HFFc6 (cell line): ENCODE measurements around the gene DHX34. TPM values are rescaled to one million over a fixed set of nuclear protein-coding genes. Genes with fewer than 3 reads are reported as not detected.
A peak's percentile ranks its signal among the peaks of the same experiment; 100 is the strongest.
"Not testable (repeated sequence)": the region's sequence is repeated elsewhere in the genome, so short reads cannot be mapped to it uniquely, and the experiment has no call there.

Experiments used
- DNase-seq: peaks from one replicate; pipeline ENCODE4 v3.0.0-alpha.2; 2018
- H3K27ac Mint-ChIP-seq: 2 replicates; pipeline ENCODE4 v1.8.0; 2020; ENCODE audit warnings: mild to moderate bottlenecking, mixed read lengths
- H3K27me3 Mint-ChIP-seq: 2 replicates; pipeline ENCODE4 v1.8.0; 2021; ENCODE audit warnings: mild to moderate bottlenecking, moderate library complexity, mixed read lengths; ENCODE audit not compliant: insufficient read depth
- H3K36me3 Mint-ChIP-seq: 2 replicates; pipeline ENCODE4 v1.8.0; 2021; ENCODE audit warnings: low read depth, mixed read lengths
- H3K4me1 Mint-ChIP-seq: 2 replicates; pipeline ENCODE4 v1.8.0; 2020; ENCODE audit warnings: low read depth, mixed read lengths
- H3K4me3 Mint-ChIP-seq: 2 replicates; pipeline ENCODE4 v1.8.0; 2020; ENCODE audit warnings: mild to moderate bottlenecking, moderate library complexity, mixed read lengths
- H3K9me3 Mint-ChIP-seq: 2 replicates; pipeline ENCODE4 v1.8.0; 2020; ENCODE audit warnings: mild to moderate bottlenecking, mixed read lengths
- total RNA-seq, 6 experiments: library from RNA; stranded (reverse); fragmentation: NEBNext Ultra II Directional; extraction: Animal tissue kit (Norgen Biotek cat#: 25700); gene quantifications; 2 replicates in 1 of 6; 3 replicates in 5 of 6; pipeline ENCODE4 v1.2.3, GENCODE V29; 2021
- TF ChIP-seq, protein P1 (sequence below): fragments of 200-600 bp; sonication (generic); IDR thresholded peaks from 2 replicates; pipeline ENCODE4 v1.5.0; 2021; ENCODE audit warnings: antibody characterized with exemption, mild to moderate bottlenecking

DHX34 gene
- total RNA-seq, 6 experiments from 2014 or later: 11.8 to 14.4 (median 12.6) TPM

DNA sequence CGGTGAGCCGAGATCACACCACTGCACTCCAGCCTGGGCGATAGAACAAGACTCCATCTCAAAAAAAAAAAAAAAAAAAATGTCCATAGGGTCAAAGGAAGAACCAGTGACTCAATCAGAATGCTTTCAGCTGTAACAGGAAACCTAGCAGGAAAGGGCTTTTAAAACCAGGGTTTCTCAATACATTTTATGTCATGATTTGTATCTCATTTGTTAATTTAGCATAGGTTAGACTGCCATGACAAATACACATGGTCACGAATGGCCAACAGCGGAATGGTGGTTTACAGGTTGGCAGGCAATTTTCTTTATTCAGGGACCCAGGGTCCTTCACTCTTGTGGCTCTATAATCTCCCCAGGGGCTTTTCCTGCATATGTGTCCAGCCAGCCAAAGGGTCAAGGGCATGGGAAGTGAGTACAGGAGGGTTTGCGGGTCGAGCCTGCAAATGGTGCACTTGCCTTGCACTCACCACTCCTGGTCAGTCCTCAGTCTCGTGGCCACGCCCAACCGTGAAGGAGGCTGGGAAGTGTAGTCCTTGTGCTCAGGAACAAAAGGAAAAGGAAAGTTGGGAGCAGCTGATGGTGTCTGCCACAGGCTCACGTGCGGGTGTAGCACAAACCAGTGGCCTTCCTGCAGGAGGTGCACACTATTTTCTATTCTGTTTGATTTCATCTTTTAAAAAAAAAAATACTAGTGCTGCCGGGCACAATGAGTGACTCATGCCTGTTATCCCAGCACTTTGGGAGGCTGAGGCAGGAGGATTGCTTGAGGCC, 14.8 kb downstream of the DHX34 start:
- Mint-ChIP-seq H3K9me3 (no peaks in the 10 kb centered on the region), H3K36me3 (peaks cover 23% of the 10 kb centered on the region), H3K27ac (no peak overlapping the region), H3K27me3 (no peaks in the 10 kb centered on the region; the same call in none of the 2 replicates), H3K4me3 (no peak overlapping the region), H3K4me1 (peaks cover 8% of the 10 kb centered on the region)
- TF ChIP-seq, protein P1, sequence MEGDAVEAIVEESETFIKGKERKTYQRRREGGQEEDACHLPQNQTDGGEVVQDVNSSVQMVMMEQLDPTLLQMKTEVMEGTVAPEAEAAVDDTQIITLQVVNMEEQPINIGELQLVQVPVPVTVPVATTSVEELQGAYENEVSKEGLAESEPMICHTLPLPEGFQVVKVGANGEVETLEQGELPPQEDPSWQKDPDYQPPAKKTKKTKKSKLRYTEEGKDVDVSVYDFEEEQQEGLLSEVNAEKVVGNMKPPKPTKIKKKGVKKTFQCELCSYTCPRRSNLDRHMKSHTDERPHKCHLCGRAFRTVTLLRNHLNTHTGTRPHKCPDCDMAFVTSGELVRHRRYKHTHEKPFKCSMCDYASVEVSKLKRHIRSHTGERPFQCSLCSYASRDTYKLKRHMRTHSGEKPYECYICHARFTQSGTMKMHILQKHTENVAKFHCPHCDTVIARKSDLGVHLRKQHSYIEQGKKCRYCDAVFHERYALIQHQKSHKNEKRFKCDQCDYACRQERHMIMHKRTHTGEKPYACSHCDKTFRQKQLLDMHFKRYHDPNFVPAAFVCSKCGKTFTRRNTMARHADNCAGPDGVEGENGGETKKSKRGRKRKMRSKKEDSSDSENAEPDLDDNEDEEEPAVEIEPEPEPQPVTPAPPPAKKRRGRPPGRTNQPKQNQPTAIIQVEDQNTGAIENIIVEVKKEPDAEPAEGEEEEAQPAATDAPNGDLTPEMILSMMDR: no peak
- peak; percentile 9 for DNase-seq

DNA sequence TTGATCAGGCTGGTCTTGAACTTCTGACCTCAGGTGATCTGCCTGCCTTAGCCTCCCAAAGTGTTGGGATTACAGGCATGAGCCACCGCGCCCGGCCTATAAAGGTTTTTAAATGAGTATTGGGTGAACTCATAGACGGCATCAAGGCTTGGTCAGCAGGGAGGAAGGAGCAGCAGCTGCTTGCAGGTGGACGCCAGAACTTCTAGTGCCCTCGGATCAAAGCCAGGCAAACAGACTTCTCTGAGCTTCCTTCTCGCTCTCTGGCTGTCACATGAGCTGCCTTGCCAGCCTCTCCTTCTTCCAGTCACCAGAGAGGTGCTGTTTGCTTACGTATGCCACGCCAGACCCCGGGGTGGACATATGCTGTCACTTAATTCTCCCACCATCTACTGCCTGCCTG, 16.3 kb downstream of the DHX34 start:
- H3K9me3 Mint-ChIP-seq, DNase-seq, H3K27ac Mint-ChIP-seq, H3K4me3 Mint-ChIP-seq, H3K27me3 Mint-ChIP-seq: not testable (repeated sequence)
- Mint-ChIP-seq H3K36me3 (peaks cover 27% of the 10 kb centered on the region), H3K4me1 (peaks cover 22% of the 10 kb centered on the region)

DNA sequence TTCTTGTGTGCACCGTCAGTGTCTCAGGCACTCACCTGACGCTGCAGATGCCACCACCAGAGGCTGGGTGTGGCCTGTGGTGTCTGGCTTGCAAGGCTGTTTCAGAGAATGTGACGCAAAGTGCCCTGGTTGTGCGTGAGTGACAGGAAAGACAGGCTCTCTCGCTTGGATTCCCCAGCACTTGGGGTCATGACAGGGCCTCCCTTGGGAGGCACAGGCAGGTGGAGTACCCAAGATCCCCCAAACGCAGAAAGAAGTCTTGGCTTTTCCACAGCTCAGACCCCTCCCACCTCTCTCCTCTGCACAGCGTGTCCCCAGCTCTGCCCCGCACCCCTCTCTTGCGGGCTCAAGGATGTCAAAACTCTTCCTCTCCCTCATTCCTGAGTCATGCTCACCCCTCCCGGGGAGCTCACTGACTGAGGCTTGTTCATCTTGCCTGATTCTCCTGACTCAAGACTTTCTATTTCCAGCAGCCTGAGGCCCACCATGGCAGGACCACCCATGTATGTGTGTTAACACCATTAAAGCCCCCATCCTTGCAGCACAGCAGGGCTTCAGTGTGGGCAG, 21.0 kb downstream of the DHX34 start:
- TF ChIP-seq, protein P1: no peak
- H3K27ac Mint-ChIP-seq: peak overlapping the region; percentile 79
- DNase-seq: peak; percentile 55
- H3K9me3 Mint-ChIP-seq: no peaks in the 10 kb centered on the region
- H3K4me3 Mint-ChIP-seq: no peak overlapping the region
- peaks cover 15% of the 10 kb centered on the region for H3K4me1 Mint-ChIP-seq
- H3K27me3 Mint-ChIP-seq: peaks cover 2% of the 10 kb centered on the region; the same call in 1 of the 2 replicates
- H3K36me3 Mint-ChIP-seq: peaks cover 9% of the 10 kb centered on the region

DNA sequence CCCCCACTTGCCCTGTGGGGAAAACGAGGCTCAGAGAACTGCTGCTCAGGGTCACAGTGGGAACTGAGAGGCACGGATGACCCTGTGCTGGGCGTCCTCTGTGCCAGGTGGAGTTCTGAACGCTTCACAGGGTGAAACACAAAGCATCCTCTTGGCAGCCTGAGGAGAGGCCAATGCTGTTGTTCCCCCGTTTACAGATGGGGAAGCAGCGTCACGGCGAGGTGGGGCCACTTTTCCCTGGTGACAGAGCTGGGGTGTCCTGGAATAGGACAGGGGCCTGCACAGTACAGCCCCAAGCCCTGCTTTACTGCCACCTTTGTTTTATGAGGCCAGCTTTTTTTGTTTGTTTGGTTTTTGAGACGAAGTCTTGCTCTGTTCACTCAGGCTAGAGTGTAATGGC, 22.1 kb downstream of the DHX34 start:
- TF ChIP-seq, protein P1: no peak
- no peak for DNase-seq
- H3K4me1 Mint-ChIP-seq: peaks cover 15% of the 10 kb centered on the region
- H3K4me3 Mint-ChIP-seq: no peak overlapping the region
- H3K27me3 Mint-ChIP-seq: peaks cover 2% of the 10 kb centered on the region; the same call in 1 of the 2 replicates
- peaks cover 9% of the 10 kb centered on the region for H3K36me3 Mint-ChIP-seq
- no peaks in the 10 kb centered on the region for H3K9me3 Mint-ChIP-seq
- H3K27ac Mint-ChIP-seq: no peak overlapping the region

DNA sequence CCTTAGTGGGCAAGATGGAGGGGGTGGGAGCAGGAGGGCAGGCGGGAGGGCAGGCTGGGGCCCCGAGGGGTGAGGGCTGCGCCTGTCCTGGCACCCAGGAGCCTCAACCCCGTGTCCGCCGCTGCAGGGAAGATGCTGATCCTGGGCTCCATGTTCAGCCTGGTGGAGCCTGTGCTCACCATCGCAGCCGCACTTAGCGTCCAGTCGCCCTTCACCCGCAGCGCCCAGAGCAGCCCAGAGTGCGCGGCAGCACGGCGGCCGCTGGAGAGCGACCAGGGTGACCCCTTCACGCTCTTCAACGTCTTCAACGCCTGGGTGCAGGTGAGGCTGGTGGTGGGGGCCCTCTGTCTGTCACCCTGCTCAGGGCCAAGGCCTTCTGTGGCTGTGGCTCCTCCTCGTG, 23.5 kb downstream of the DHX34 start:
- Mint-ChIP-seq H3K4me1 (peaks cover 15% of the 10 kb centered on the region), H3K27me3 (peaks cover 2% of the 10 kb centered on the region; the same call in 1 of the 2 replicates), H3K27ac (no peak overlapping the region), H3K36me3 (peaks cover 5% of the 10 kb centered on the region), H3K4me3 (no peak overlapping the region), H3K9me3 (no peaks in the 10 kb centered on the region)
- TF ChIP-seq, protein P1: no peak
- DNase-seq: no peak
